HT-29 (cell line): Measurements from ENCODE around the gene TGFBI. TPM values are rescaled to one million over a fixed set of nuclear protein-coding genes. Genes with fewer than 3 reads are reported as not detected.

ENCODE experiments used
- DNase-seq: peaks from one replicate; pipeline ENCODE4 v3.0.0-alpha.2; 2015; ENCODE audit warnings: low spot score
- total RNA-seq: library from RNA; depleted of rRNA; stranded (reverse); fragments of >200 nt; shearing (Covaris generic); gene quantifications from 2 replicates; pipeline ENCODE4 v1.2.3, GENCODE V29; 2014

TGFBI gene
- total RNA-seq, 1 experiment from 2014 or later: 37.2 TPM

- no peak for DNase-seq
Observed at GRCh38 chr5:136001466-136001981, 27.3 kb upstream of the TGFBI start.

- no peak for DNase-seq
Observed at GRCh38 chr5:136004436-136004835, 24.4 kb upstream of the TGFBI start.

- DNase-seq: no peak
Observed at GRCh38 chr5:136005476-136005875, 23.3 kb upstream of the TGFBI start.

- DNase-seq: no peak
Observed at GRCh38 chr5:136006164-136006563, 22.6 kb upstream of the TGFBI start.

GRCh38 chr5:136006761-136007251, 22.0 kb upstream of the TGFBI start:
- no peak for DNase-seq

GRCh38 chr5:136007271-136007670, 21.5 kb upstream of the TGFBI start:
- no peak for DNase-seq

- DNase-seq: peak; percentile 84
Observed at GRCh38 chr5:136011414-136012001, 17.3 kb upstream of the TGFBI start.

- peak; percentile 67 for DNase-seq
Observed at GRCh38 chr5:136012041-136012804, 16.6 kb upstream of the TGFBI start.

- no peak for DNase-seq
Observed at GRCh38 chr5:136013559-136013958, 15.2 kb upstream of the TGFBI start.

- no peak for DNase-seq
Observed at GRCh38 chr5:136014049-136015002, 14.5 kb upstream of the TGFBI start.

- DNase-seq: no peak
Observed at GRCh38 chr5:136015003-136015375, 13.8 kb upstream of the TGFBI start.

GRCh38 chr5:136015966-136016650, 12.7 kb upstream of the TGFBI start:
- DNase-seq: no peak

- DNase-seq: peak; percentile 81
Observed at GRCh38 chr5:136016945-136017530, 11.8 kb upstream of the TGFBI start.

GRCh38 chr5:136018814-136019783, 9.7 kb upstream of the TGFBI start:
- no peak for DNase-seq

GRCh38 chr5:136020001-136020382, 8.8 kb upstream of the TGFBI start:
- DNase-seq: no peak

GRCh38 chr5:136020383-136021015, 8.3 kb upstream of the TGFBI start:
- no peak for DNase-seq

GRCh38 chr5:136021016-136021405, 7.8 kb upstream of the TGFBI start:
- DNase-seq: no peak

- no peak for DNase-seq
Observed at GRCh38 chr5:136022965-136023364, 5.8 kb upstream of the TGFBI start.

- no peak for DNase-seq
Observed at GRCh38 chr5:136023958-136024541, 4.7 kb upstream of the TGFBI start.
